GM18951 (cell line): ENCODE data around the gene PNPO.
"Not testable (repeated sequence)": the region's sequence is repeated elsewhere in the genome, so short reads cannot be mapped to it uniquely, and the experiment has no call there.

Experiments used
- POLR2A ChIP-seq: IDR thresholded peaks from 4 replicates; pipeline ENCODE4 v1.6.1; 2011; ENCODE audit warnings: mild to moderate bottlenecking; ENCODE audit not compliant: insufficient read length, insufficient read depth; ENCODE audit errors: extremely low read depth
- in situ Hi-C: fragments of 300-500 bp; cut with MboI; formaldehyde crosslinking; loops from one replicate; pipeline ENCODE4 v1.12.0; 2022; ENCODE audit warnings: low sequenced_read_pairs, mixed read lengths, inconsistent platforms; ENCODE audit not compliant: unreplicated experiment

PNPO gene

GRCh38 chr17:47929218-47930000 lies 12.0 kb upstream of the PNPO start:
- no peak for TF ChIP-seq POLR2A
- in situ Hi-C loops: no loop called here

DNA sequence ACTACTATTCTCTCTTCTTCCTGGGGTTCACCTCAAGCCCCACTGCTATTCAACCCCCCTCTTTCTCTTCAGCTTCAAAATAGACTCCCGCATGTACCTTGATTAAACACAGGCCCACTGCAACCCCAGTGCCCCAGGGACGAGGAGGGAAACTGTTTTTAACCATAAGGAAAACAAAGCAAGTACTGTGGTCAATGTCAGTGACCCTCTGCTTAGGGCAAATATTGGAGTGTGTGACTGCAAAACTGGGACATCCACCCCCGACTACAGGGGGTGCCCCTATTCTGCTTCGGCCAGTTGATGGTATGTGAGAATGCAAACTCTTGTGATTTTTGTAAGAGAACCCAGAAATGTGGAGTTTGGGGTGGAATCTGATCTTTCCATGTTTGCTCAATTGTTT lies 9.5 kb upstream of the PNPO start:
- TF ChIP-seq POLR2A: no peak
- in situ Hi-C loops: no loop called here

- no peak for TF ChIP-seq POLR2A
- in situ Hi-C loops: no loop called here
Observed at GRCh38 chr17:47934856-47935255, 6.5 kb upstream of the PNPO start.

DNA sequence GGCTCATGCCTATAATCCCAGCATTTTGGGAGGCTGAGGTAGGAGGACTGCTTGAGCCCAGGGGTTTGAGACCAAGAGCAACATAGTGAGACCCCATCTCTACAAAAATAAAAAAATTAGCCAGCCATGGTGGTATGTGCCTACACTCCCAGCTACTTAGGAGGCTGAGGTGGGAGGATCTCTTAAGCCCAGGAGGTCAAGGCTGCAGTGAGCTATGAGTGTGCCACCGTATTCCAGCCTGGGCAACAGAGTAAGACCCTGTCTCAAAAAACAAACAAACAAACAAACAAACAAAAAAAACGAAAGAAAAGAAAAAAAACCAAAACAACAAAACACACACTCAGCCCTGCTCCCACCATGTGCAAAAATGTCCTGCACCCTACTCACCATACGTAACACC lies 5.9 kb upstream of the PNPO start:
- in situ Hi-C loops: not testable (repeated sequence)

DNA sequence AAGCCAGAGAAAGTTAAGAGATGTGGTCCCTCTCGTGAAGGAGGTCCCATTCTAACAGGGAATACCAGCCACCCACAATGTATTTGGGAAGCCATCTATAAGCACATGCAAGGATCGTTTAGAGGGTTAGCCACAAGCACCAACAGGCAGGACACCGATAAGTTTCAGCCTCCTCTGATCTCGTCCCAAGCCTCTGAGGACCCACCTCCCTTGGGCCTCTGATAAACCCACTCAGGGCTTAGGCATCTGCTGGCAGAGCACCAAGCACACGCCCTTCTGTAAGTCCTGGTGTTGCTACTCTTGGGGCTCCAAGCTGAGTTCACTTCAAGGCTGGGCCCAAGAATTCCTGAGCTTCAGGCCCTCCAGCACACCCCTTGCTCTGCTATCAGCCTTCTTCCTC lies 5.4 kb upstream of the PNPO start:
- TF ChIP-seq POLR2A: no peak
- in situ Hi-C loops: no loop called here

GRCh38 chr17:47937941-47938340 lies 3.4 kb upstream of the PNPO start:
- no peak for TF ChIP-seq POLR2A
- in situ Hi-C loops: no loop called here

DNA sequence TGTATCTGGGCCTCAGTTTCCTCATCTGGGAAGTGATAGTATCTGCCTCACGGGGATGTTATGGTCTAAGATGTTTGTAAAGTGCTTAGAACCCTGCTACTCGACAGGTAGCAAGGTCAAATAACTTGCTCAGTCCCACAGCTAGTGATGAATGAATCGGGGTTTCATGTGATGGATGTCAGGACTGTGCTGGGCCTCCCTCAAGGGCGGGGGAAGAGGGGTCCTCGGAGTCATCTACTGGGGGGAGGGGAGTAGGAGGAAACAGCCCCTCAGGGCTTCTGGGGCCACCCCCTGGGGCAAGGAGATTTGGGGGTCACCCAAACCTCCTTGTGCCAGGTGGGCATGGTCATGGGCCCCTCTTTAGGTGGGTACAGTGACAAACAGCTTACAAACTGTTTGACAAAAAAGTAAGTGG lies 732 bp downstream of the PNPO start:
- no peak for TF ChIP-seq POLR2A
- in situ Hi-C loops: no loop called here

GRCh38 chr17:47942568-47942967 lies 1.2 kb downstream of the PNPO start:
- TF ChIP-seq POLR2A: no peak
- in situ Hi-C loops: no loop called here

- no peak for TF ChIP-seq POLR2A
- in situ Hi-C loops: no loop called here
Observed at GRCh38 chr17:47945080-47945479, 3.7 kb downstream of the PNPO start.

- no peak for TF ChIP-seq POLR2A
- in situ Hi-C loops: no loop called here
Observed at GRCh38 chr17:47945529-47946508, 4.4 kb downstream of the PNPO start.

DNA sequence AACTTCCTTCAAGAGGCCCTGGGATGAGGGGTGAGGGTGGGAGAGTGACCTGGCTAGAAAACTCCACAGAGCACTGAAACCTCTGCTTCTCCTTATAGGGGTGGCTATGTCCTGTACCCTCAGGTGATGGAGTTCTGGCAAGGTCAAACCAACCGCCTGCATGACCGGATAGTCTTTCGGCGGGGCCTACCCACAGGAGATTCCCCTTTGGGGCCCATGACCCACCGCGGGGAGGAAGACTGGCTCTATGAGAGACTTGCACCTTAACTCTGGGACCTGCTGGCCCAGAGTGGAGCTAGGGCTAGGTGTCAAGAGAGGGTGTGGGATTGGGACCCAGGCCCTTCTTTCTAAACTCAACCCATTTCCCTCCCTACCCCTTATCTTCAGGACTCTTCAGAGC lies 5.1 kb downstream of the PNPO start:
- no peak for TF ChIP-seq POLR2A
- in situ Hi-C loops: no loop called here

- in situ Hi-C loops: no loop called here
Observed at GRCh38 chr17:47946929-47947397, 5.6 kb downstream of the PNPO start.

DNA sequence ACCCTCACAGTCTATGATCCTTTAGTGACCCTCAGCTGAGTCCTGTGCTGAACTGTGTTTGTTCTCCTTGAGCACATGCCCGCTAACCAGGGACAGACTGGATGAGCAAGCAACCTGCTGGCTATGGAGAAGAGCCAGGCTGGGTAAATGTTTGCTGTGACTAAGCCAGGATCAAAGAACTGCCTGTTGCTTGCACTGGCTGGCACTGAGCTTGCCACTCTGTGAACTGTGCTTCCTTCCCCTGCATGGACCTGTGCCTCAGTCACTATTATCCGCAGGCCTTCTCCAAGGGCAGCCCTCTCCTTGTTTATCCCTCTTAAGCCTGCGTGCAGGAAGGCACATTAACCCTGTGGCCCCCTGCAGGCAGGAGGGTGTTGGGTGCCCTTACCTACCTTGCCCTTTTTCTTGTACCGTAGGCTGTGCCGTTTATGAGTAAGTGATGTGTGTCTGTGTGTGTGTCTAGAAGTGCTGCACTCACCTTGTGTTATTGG lies 7.4 kb downstream of the PNPO start:
- no peak for TF ChIP-seq POLR2A
- in situ Hi-C loops: no loop called here

More at GRCh38 chr17:47946929-47947397, 5.6 kb downstream of the PNPO start:
- TF ChIP-seq POLR2A: no peak

DNA sequence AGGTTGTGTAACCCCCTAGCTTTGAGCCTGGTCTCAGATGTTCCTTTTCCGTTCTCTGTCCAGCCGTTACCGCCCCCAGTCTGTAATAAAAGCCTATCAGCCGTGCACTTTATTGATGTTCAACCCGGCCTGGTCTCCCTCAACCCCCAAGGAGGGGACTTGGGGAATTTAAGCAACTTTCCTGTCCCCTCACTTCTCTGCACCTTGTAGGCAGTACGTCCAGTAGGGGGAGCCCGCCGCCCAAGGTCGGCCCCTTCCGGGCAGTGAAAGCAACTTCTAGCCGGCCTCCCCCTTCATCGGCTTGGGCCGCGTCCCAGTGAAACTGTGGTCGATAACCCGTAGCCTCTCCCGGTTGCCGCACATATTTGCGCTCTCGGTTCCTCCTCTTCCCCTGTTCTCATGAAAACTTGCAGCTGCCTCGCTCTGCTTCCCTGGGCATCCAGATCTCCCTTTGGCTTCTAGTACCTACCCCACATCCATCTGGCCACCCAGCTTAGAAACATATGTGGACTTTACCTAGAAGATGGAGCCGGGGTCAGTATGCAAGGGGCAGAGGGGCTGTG lies 7.9 kb downstream of the PNPO start:
- in situ Hi-C loops: no loop called here
- no peak for TF ChIP-seq POLR2A

DNA sequence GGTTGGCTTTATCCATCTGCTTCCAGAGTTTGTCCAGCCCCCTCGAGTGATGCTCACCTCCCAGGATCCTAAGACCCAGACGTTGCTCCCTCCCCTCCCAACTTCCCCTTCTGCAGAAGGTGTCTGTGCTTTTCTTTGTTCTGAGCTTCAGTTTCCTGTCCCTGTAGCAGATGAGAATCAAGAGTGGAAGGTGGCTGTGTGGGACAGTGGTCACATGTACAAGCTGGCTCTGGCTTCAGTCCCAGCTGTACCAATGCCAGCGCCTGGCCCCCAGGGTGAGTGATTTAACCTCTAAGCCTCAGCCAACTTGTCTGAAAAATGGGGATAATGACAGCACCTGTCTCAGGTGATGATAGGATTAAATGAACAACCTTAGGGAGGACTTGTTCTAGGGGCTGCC lies 8.6 kb downstream of the PNPO start:
- no peak for TF ChIP-seq POLR2A
- in situ Hi-C loops: no loop called here
